ENCODE measurements around the gene FUZ. TPM values are rescaled to one million over a fixed set of nuclear protein-coding genes. Genes with fewer than 3 reads are reported as not detected.

FUZ gene
- total RNA-seq, 1 donor, result 29.7 TPM

GRCh38 chr19:49781394-49781793, 31.7 kb downstream of the FUZ start:
- no peak for TF ChIP-seq CTCF (IDR thresholded peaks at IDR 0.05; ENCODE audit: extremely low read depth, low read depth, low read length)
- peaks cover 4% of the 10 kb centered on the region for H3K4me1 ChIP-seq (ENCODE audit: insufficient read depth, low read length)
- H4K20me1 ChIP-seq (ENCODE audit: insufficient read depth, low read length), result peaks cover 32% of the 10 kb centered on the region
- no peak overlapping the region for H3K4me3 ChIP-seq (ENCODE audit: insufficient read depth, low read length)
- H3K9me3 ChIP-seq (ENCODE audit: low read depth, low read length), result no peaks in the 10 kb centered on the region
- H2AFZ ChIP-seq (ENCODE audit: low read length), result no peak overlapping the region
- peaks cover 51% of the 10 kb centered on the region for H3K79me2 ChIP-seq (ENCODE audit: insufficient read depth, low read length)
- H3K27me3 ChIP-seq (ENCODE audit: insufficient read depth, low read length), result no peaks in the 10 kb centered on the region
- peaks cover 33% of the 10 kb centered on the region for H3K36me3 ChIP-seq (ENCODE audit: insufficient read depth, low read length)
- no peak for DNase-seq (ENCODE audit: insufficient read length, low spot score, missing footprints)
- no peak overlapping the region for H3K4me2 ChIP-seq (ENCODE audit: insufficient read depth, low read length)
- no peak overlapping the region for H3K27ac ChIP-seq (ENCODE audit: low read depth, low read length)

DNA sequence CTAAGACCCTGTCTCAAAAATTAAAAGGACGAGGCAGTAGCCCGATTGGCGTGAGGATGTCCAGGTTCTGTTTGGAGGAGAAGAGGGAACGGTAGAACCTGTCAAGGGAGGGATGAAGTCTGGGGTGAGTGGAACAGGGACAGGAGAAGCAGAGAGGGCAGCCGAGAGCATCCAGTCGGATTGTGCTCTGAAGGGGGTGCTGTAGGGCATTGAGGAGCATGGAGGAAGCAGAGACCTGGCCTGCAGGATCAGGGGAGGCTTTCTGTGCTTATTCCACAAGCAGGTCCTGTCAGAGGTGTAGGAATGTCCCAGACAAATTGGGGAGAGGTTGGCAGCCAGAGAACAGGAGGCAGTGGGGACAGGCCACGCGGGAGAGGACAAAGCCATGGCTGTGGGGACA, 32.2 kb downstream of the FUZ start:
- H3K36me3 ChIP-seq (ENCODE audit: insufficient read depth, low read length), result peaks cover 33% of the 10 kb centered on the region
- H3K27me3 ChIP-seq (ENCODE audit: insufficient read depth, low read length), result no peaks in the 10 kb centered on the region
- H3K4me3 ChIP-seq (ENCODE audit: insufficient read depth, low read length), result no peak overlapping the region
- no peak for TF ChIP-seq CTCF (IDR thresholded peaks at IDR 0.05; ENCODE audit: extremely low read depth, low read depth, low read length)
- peaks cover 51% of the 10 kb centered on the region for H3K79me2 ChIP-seq (ENCODE audit: insufficient read depth, low read length)
- H4K20me1 ChIP-seq (ENCODE audit: insufficient read depth, low read length), result peaks cover 32% of the 10 kb centered on the region
- no peak overlapping the region for H2AFZ ChIP-seq (ENCODE audit: low read length)
- H3K9me3 ChIP-seq (ENCODE audit: low read depth, low read length), result no peaks in the 10 kb centered on the region
- H3K4me1 ChIP-seq (ENCODE audit: insufficient read depth, low read length), result no peaks in the 10 kb centered on the region
- no peak overlapping the region for H3K4me2 ChIP-seq (ENCODE audit: insufficient read depth, low read length)
- no peak overlapping the region for H3K27ac ChIP-seq (ENCODE audit: low read depth, low read length)
- DNase-seq (ENCODE audit: insufficient read length, low spot score, missing footprints), result peak; percentile 67

DNA sequence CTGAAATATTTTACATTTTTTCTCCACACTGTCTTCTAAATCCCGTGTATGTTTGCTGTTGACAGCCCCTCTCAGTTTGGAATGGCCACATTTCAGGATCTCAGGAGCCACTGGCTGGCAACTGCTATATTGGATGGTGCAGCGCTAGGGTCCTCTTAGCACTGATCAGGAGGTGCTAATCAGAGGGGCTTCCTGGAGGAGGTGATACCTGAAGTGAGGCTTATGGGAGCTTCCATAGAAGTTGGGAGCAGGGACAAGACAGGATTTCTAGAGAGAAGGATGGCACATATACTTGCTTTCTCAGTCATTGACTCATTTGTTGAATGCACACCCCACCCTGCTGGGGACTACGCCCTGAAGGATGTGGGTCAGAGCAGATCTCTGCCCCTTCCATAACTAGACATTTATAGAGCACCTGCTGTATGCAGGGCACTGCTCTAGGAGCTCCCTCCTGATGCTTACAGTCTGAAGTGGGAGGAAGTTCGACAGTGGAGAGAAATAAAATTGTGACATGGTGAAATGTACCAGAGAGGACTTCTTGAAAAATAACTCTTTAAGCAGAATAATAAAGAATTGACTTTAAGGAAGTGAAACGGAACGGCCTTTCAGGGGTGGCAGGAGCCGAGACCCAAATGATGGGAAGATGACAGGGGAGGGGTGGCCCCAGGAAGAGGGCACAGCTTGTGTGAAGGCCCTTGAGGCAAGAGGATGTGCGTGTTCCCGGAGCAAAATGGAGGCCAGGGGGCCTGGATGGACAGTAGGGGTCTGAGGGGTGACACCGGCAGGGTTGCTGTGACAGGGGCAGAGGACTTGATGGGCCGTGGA, 33.1 kb downstream of the FUZ start:
- peaks cover 60% of the 10 kb centered on the region for H3K79me2 ChIP-seq (ENCODE audit: insufficient read depth, low read length)
- H3K4me3 ChIP-seq (ENCODE audit: insufficient read depth, low read length), result no peak overlapping the region
- H2AFZ ChIP-seq (ENCODE audit: low read length), result no peak overlapping the region
- peaks cover 34% of the 10 kb centered on the region for H3K36me3 ChIP-seq (ENCODE audit: insufficient read depth, low read length)
- no peak overlapping the region for H3K4me2 ChIP-seq (ENCODE audit: insufficient read depth, low read length)
- H3K9me3 ChIP-seq (ENCODE audit: low read depth, low read length), result no peaks in the 10 kb centered on the region
- no peaks in the 10 kb centered on the region for H3K27me3 ChIP-seq (ENCODE audit: insufficient read depth, low read length)
- peaks cover 34% of the 10 kb centered on the region for H4K20me1 ChIP-seq (ENCODE audit: insufficient read depth, low read length)
- TF ChIP-seq CTCF (IDR thresholded peaks at IDR 0.05; ENCODE audit: extremely low read depth, low read depth, low read length), result no peak
- H3K4me1 ChIP-seq (ENCODE audit: insufficient read depth, low read length), result no peaks in the 10 kb centered on the region
- no peak overlapping the region for H3K27ac ChIP-seq (ENCODE audit: low read depth, low read length)
- peak; percentile 76 for DNase-seq (ENCODE audit: insufficient read length, low spot score, missing footprints)

DNA sequence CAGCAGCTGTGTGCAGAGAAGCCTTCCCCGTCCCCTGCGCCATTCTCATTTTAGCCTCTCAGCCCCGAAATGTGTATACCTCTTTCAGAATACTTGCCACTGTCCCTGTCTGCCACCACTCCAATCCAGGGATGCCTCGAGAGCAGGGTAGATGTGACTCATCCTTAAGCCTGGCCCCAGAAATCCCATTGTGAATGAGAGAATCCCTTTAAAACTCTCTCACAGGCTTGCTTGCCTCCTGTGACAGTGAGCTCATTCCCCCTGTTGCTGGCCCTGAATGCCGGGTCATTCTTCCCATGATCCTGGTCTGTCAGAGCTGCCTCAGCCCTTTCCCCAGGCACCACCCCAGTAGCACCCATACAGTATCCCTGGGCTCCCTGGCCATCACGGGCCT, 36.7 kb downstream of the FUZ start:
- peak; percentile 79 for DNase-seq (ENCODE audit: insufficient read length, low spot score, missing footprints)

More for the DNA sequence above, 36.7 kb downstream of the FUZ start:
- Histone ChIP-seq H3K4me2 (ENCODE audit: insufficient read depth, low read length) (no peak overlapping the region), H3K36me3 (ENCODE audit: insufficient read depth, low read length) (peaks cover 19% of the 10 kb centered on the region), H3K4me1 (ENCODE audit: insufficient read depth, low read length) (no peaks in the 10 kb centered on the region), H2AFZ (ENCODE audit: low read length) (no peak overlapping the region), H3K9me3 (ENCODE audit: low read depth, low read length) (no peaks in the 10 kb centered on the region), H3K79me2 (ENCODE audit: insufficient read depth, low read length) (peaks cover 84% of the 10 kb centered on the region), H3K27me3 (ENCODE audit: insufficient read depth, low read length) (no peaks in the 10 kb centered on the region), H3K4me3 (ENCODE audit: insufficient read depth, low read length) (no peak overlapping the region), H4K20me1 (ENCODE audit: insufficient read depth, low read length) (peaks cover 48% of the 10 kb centered on the region), H3K27ac (ENCODE audit: low read depth, low read length) (no peak overlapping the region)
- TF ChIP-seq CTCF (IDR thresholded peaks at IDR 0.05; ENCODE audit: extremely low read depth, low read depth, low read length), result no peak
